ENCODE results near the gene KCNAB1. TPM values are rescaled to one million over a fixed set of nuclear protein-coding genes. Genes with fewer than 3 reads are reported as not detected.
"Not testable (repeated sequence)": the region's sequence is repeated elsewhere in the genome, so short reads cannot be mapped to it uniquely, and the experiment has no call there.

The KCNAB1 gene
- polyA plus RNA-seq, 4 donors: 2.7 to 3.5 (median 3.3) TPM

- DNase-seq (ENCODE audit: low read depth in 4 of 4, low spot score in 2 of 4): no peak
Measured at GRCh38 chr3:156551746-156552145, 431.4 kb downstream of the KCNAB1 start.

- DNase-seq (ENCODE audit: low read depth in 4 of 4, low spot score in 2 of 4): no peak
Measured at GRCh38 chr3:156552973-156553372, 432.6 kb downstream of the KCNAB1 start.

GRCh38 chr3:156553705-156554356 is 433.5 kb downstream of the KCNAB1 start:
- no peak for DNase-seq (ENCODE audit: low read depth in 4 of 4, low spot score in 2 of 4)

- DNase-seq (ENCODE audit: low read depth in 4 of 4, low spot score in 2 of 4): no peak
Measured at GRCh38 chr3:156554515-156554841, 434.1 kb downstream of the KCNAB1 start.

- DNase-seq (ENCODE audit: low read depth in 4 of 4, low spot score in 2 of 4): peak; percentile 90 to 98 (median 96)
Measured at GRCh38 chr3:156554842-156555687, 434.7 kb downstream of the KCNAB1 start, which contains the start of gene SSR3. TSS of gene SSR3 (minus strand) at chr3:156555117. CDS start at chr3:156555089, 28 bp downstream.

- DNase-seq (ENCODE audit: low read depth in 4 of 4, low spot score in 2 of 4): no peak
Measured at GRCh38 chr3:156558389-156558788, 438.0 kb downstream of the KCNAB1 start.

GRCh38 chr3:156559321-156559720 is 438.9 kb downstream of the KCNAB1 start:
- DNase-seq (ENCODE audit: low read depth in 4 of 4, low spot score in 2 of 4): no peak

- no peak for DNase-seq (ENCODE audit: low read depth in 4 of 4, low spot score in 2 of 4)
Measured at GRCh38 chr3:156561533-156561932, 441.2 kb downstream of the KCNAB1 start.

- not testable (repeated sequence) for DNase-seq (ENCODE audit: low read depth in 4 of 4, low spot score in 2 of 4)
Measured at GRCh38 chr3:156562486-156562885, 442.1 kb downstream of the KCNAB1 start.

GRCh38 chr3:156563900-156564682 is 443.7 kb downstream of the KCNAB1 start:
- no peak for DNase-seq (ENCODE audit: low read depth in 4 of 4, low spot score in 2 of 4)

GRCh38 chr3:156569016-156569415 is 448.6 kb downstream of the KCNAB1 start:
- not testable (repeated sequence) for DNase-seq (ENCODE audit: low read depth in 4 of 4, low spot score in 2 of 4)

- DNase-seq (ENCODE audit: low read depth in 4 of 4, low spot score in 2 of 4): not testable (repeated sequence)
Measured at GRCh38 chr3:156569881-156570280, 449.5 kb downstream of the KCNAB1 start.

- DNase-seq (ENCODE audit: low read depth in 4 of 4, low spot score in 2 of 4): no peak
Measured at GRCh38 chr3:156575641-156576040, 455.3 kb downstream of the KCNAB1 start.

GRCh38 chr3:156576051-156576450 is 455.7 kb downstream of the KCNAB1 start:
- no peak for DNase-seq (ENCODE audit: low read depth in 4 of 4, low spot score in 2 of 4)

- no peak for DNase-seq (ENCODE audit: low read depth in 4 of 4, low spot score in 2 of 4)
Measured at GRCh38 chr3:156576651-156577348, 456.4 kb downstream of the KCNAB1 start.

- DNase-seq (ENCODE audit: low read depth in 4 of 4, low spot score in 2 of 4): no peak
Measured at GRCh38 chr3:156577736-156578135, 457.4 kb downstream of the KCNAB1 start.

GRCh38 chr3:156579427-156579851 is 459.1 kb downstream of the KCNAB1 start:
- no peak for DNase-seq (ENCODE audit: low read depth in 4 of 4, low spot score in 2 of 4)

GRCh38 chr3:156581033-156581432 is 460.7 kb downstream of the KCNAB1 start:
- DNase-seq (ENCODE audit: low read depth in 4 of 4, low spot score in 2 of 4): no peak

- no peak for DNase-seq (ENCODE audit: low read depth in 4 of 4, low spot score in 2 of 4)
Measured at GRCh38 chr3:156581954-156582353, 461.6 kb downstream of the KCNAB1 start.

- DNase-seq (ENCODE audit: low read depth in 4 of 4, low spot score in 2 of 4): no peak
Measured at GRCh38 chr3:156582532-156583183, 462.3 kb downstream of the KCNAB1 start.

All from left renal cortex interstitium (tissue), 4 donors.